Body of pancreas (tissue), 4 donors: ENCODE results near the gene AFF3. TPM values are rescaled to one million over a fixed set of nuclear protein-coding genes. Genes with fewer than 3 reads are reported as not detected.

ENCODE experiments used
- ATAC-seq: fragments of 150-250 bp; one replicate; pipeline ENCODE4 v1.9.1; 2016
- DNase-seq, 4 donors: peaks; one replicate each; pipeline ENCODE4 v3.0.0-alpha.2; 2019
- H3K27ac ChIP-seq, 4 donors: fragments of 200-600 bp; sonication (generic); 1 replicate in 3 of 4; 2 replicates in 1 of 4; pipeline versions ENCODE4 v1.5.1 to v1.6.1; 2016 to 2019; ENCODE audit warnings: mild to moderate bottlenecking in 1 of 4, mixed read lengths in 1 of 4, moderate library complexity in 1 of 4
- H3K27me3 ChIP-seq, 2 donors: fragments of 200-600 bp; sonication (generic); one replicate each; pipeline ENCODE4 v1.6.0; 2016; ENCODE audit warnings: mild to moderate bottlenecking in 1 of 2
- H3K36me3 ChIP-seq, 2 donors: fragments of 200-600 bp; sonication (generic); replicated peaks in 1 of 2; 2 replicates each; pipeline ENCODE4 v1.5.1; 2016; ENCODE audit warnings: low read depth in 2 of 2; ENCODE audit not compliant: insufficient read depth in 1 of 2
- H3K4me1 ChIP-seq: fragments of 200-600 bp; sonication (generic); one replicate; pipeline ENCODE4 v1.6.0; 2016
- H3K4me3 ChIP-seq, 2 donors: fragments of 200-600 bp; sonication (generic); 1 replicate in 1 of 2; 2 replicates in 1 of 2; pipeline ENCODE4 v1.5.1; 2016 to 2019
- H3K9me3 ChIP-seq, 3 donors: fragments of 200-600 bp; sonication (generic); 1 replicate in 2 of 3; 2 replicates in 1 of 3; pipeline ENCODE4 v1.5.1; 2016
- POLR2A ChIP-seq, 3 donors: fragments of 450-650 bp; IDR thresholded peaks; one replicate each; pipeline ENCODE4 v1.6.1; 2016; ENCODE audit warnings: antibody characterized with exemption in 3 of 3, mild to moderate bottlenecking in 2 of 3
- WGBS, 2 donors: methylation state at CpG; one replicate each; pipeline ENCODE4 v1.1.5; 2017; 5-methylcytosine and 5-hydroxymethylcytosine counted together
- intact Hi-C: fragments of 100-400 bp; cut with DNase I; formaldehyde crosslinking; loops from one replicate; pipeline ENCODE4 v1.15.1; 2023
- total RNA-seq, 2 donors: library from RNA; depleted of rRNA; stranded (reverse); fragments of >200 nt; gene quantifications; one replicate each; pipeline ENCODE4 v1.1.0, GENCODE V29; 2016
- TF ChIP-seq, protein P1 (sequence below), 7 experiments: fragments of 450-650 bp in 4 of 7; fragments of 200-600 bp in 3 of 7; sonication (generic) in 3 of 7; IDR thresholded peaks; one replicate each; pipeline ENCODE4 v1.5.1; 2016 to 2019; ENCODE audit warnings: antibody characterized with exemption in 7 of 7

The AFF3 gene
- total RNA-seq, 2 donors from 2014 or later = 0.52 to 0.99 TPM

DNA sequence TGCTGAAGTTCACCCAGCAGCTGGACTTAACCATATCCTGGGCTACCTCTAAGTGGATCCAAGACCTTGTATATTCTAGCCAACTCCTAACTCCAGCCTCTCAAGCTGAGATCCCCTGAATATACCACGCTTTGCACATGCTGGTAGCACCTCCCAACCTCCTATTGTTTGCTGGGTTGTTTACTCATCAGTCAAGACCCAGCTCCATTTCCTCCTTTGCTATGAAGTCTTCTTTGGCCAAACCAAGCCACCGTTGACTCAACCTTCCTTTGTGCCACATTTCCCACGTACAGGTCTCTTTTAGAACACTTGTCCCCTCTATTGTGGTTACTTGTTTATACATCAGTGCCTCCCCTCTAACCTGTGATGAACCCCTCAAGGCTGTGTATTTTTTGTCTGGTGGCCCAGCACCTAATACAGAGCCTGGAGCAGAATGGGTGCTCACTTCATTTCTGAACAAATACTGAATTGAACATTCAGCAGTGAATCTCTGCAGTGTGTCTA, 384.7 kb downstream of the AFF3 start:
- Histone ChIP-seq H3K4me1 (no peaks in the 10 kb centered on the region), H3K27me3 (no peaks in the 10 kb centered on the region), H3K27ac (no peak overlapping the region), H3K36me3 (no peaks in the 10 kb centered on the region), H3K4me3 (no peak overlapping the region), H3K9me3 (no peaks in the 10 kb centered on the region)
- no peak for TF ChIP-seq POLR2A (IDR thresholded peaks at IDR 0.05)
- TF ChIP-seq, protein P1, sequence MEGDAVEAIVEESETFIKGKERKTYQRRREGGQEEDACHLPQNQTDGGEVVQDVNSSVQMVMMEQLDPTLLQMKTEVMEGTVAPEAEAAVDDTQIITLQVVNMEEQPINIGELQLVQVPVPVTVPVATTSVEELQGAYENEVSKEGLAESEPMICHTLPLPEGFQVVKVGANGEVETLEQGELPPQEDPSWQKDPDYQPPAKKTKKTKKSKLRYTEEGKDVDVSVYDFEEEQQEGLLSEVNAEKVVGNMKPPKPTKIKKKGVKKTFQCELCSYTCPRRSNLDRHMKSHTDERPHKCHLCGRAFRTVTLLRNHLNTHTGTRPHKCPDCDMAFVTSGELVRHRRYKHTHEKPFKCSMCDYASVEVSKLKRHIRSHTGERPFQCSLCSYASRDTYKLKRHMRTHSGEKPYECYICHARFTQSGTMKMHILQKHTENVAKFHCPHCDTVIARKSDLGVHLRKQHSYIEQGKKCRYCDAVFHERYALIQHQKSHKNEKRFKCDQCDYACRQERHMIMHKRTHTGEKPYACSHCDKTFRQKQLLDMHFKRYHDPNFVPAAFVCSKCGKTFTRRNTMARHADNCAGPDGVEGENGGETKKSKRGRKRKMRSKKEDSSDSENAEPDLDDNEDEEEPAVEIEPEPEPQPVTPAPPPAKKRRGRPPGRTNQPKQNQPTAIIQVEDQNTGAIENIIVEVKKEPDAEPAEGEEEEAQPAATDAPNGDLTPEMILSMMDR (IDR thresholded peaks at IDR 0.05) = no peak
- no peak for ATAC-seq
- intact Hi-C loops = no loop called here
- WGBS, 2 donors = 78 to 80% methylated on average over 3 of the region's 3 CpGs
- DNase-seq = no peak

DNA sequence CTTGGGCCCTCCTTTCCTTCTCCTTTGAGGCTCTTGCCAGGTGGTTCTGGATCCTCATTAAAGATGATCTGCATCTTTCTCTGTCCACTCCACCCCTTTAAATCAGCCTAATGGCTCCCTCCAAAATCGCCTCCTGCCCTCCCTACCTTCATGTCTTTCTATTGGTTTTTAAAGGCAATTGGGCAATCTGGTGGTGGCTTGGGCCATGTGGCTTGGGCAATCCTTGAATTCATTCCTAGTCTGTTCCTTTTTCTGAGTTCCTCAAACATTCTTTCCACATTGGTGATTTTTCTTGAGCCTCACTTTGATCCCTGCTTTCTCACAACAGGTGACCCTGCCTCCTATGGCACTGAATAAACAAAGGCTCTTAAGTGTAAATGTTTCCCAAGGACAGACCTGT, 386.3 kb downstream of the AFF3 start:
- intact Hi-C loops = no loop called here
- no peak for TF ChIP-seq POLR2A (IDR thresholded peaks at IDR 0.05)
- TF ChIP-seq, protein P1 (IDR thresholded peaks at IDR 0.05) = no peak
- H3K36me3 ChIP-seq = no peaks in the 10 kb centered on the region
- no peaks in the 10 kb centered on the region for H3K27me3 ChIP-seq
- no peaks in the 10 kb centered on the region for H3K9me3 ChIP-seq
- no peak overlapping the region for H3K27ac ChIP-seq
- no peaks in the 10 kb centered on the region for H3K4me1 ChIP-seq
- DNase-seq (peak in 1 of 4 donors; percentile 26), ATAC-seq (no peak)
- no peak overlapping the region for H3K4me3 ChIP-seq
- WGBS, 2 donors = 71 to 96% methylated on average over 1 of the region's 1 CpG

DNA sequence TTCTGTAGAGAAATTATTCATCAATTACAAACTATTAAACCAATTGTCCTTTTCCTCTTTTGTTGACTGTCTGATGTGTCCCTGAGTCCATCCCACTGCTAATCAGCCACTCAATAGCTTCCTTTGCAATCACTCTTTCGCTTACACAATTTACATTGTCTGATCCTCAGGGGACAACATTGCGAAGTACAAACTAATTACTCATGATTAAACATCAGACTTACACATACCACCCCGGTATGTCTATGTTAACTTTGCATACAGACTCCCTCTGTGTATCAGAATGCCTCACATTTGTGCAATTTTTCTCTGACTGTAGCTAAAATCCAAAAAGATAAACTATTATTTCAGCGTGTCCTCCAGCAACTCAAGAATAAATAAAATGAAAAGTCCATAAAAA, 388.2 kb downstream of the AFF3 start:
- TF ChIP-seq, protein P1 (IDR thresholded peaks at IDR 0.05) = no peak
- no peak for TF ChIP-seq POLR2A (IDR thresholded peaks at IDR 0.05)
- ATAC-seq (no peak), DNase-seq (no peak)
- intact Hi-C loops = no loop called here
- Histone ChIP-seq H3K36me3 (no peaks in the 10 kb centered on the region), H3K27ac (no peak overlapping the region), H3K27me3 (no peaks in the 10 kb centered on the region), H3K4me3 (no peak overlapping the region), H3K4me1 (no peaks in the 10 kb centered on the region), H3K9me3 (no peaks in the 10 kb centered on the region)
- WGBS, 2 donors = 34 to 52% methylated on average over 4 of the region's 4 CpGs

DNA sequence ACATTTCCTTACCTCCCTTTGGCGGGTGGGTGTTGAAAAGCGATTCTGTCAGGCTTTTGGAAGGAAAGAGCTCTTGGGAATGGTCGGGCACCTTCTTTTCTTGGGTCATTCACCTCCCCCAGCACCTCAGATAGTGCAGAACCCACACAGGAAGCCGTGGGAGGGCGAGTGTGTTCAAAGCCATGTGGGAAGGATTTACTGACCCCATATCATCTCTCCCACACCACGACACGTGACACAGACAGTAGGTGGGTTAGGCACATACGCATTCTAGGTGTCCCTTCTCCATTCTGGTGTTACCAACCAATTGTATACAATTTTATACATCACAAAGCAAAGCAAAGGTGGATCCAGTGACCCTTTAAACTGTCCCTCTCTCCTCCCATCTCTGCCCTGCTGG, 388.9 kb downstream of the AFF3 start:
- DNase-seq (no peak), ATAC-seq (no peak)
- no peak overlapping the region for H3K27ac ChIP-seq
- WGBS, 2 donors = 53 to 71% methylated on average over 8 of the region's 8 CpGs
- TF ChIP-seq, protein P1 (IDR thresholded peaks at IDR 0.05) = no peak
- TF ChIP-seq POLR2A (IDR thresholded peaks at IDR 0.05) = no peak
- intact Hi-C loops = no loop called here
- H3K27me3 ChIP-seq = no peaks in the 10 kb centered on the region
- H3K4me1 ChIP-seq = no peaks in the 10 kb centered on the region
- no peak overlapping the region for H3K4me3 ChIP-seq
- H3K9me3 ChIP-seq = no peaks in the 10 kb centered on the region
- no peaks in the 10 kb centered on the region for H3K36me3 ChIP-seq

DNA sequence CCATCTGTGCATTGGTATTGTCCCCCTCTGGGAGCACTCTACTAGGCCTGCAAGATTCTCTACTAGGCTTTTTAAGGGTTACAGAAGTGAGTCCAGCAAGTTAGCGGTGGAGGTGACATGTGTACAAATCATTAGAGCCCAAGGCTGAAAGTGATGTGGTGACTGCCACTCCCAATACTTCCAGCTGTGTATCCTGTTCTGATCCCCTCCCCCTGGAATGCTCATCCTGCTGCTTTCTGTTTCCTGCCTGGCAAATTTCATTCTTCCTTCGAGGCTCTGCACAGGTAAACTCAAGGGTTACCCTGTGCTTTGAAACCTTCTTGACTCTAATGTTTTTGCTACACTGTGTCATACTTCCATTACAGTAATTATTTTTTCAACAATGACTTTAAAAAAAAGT, 394.0 kb downstream of the AFF3 start:
- H3K4me1 ChIP-seq = peaks cover 4% of the 10 kb centered on the region
- ATAC-seq (no peak), DNase-seq (no peak)
- intact Hi-C loops = no loop called here
- TF ChIP-seq, protein P1 (IDR thresholded peaks at IDR 0.05) = no peak
- TF ChIP-seq POLR2A (IDR thresholded peaks at IDR 0.05) = no peak
- no peaks in the 10 kb centered on the region for H3K27me3 ChIP-seq
- H3K9me3 ChIP-seq = no peaks in the 10 kb centered on the region
- H3K36me3 ChIP-seq = no peaks in the 10 kb centered on the region
- no peak overlapping the region for H3K27ac ChIP-seq
- 26 to 44% methylated on average over 2 of the region's 2 CpGs for WGBS, 2 donors
- no peak overlapping the region for H3K4me3 ChIP-seq
